GM12878 (cell line): ENCODE measurements around the gene SIRT2. TPM values are rescaled to one million over a fixed set of nuclear protein-coding genes. Genes with fewer than 3 reads are reported as not detected.
A peak's percentile ranks its signal among the peaks of the same experiment; 100 is the strongest.

Experiments
- IKZF1 ChIP-seq: fragments of 450-650 bp; conservative IDR thresholded peaks from 2 replicates; pipeline ENCODE4 v1.6.1; 2017; ENCODE audit warnings: antibody characterized with exemption, mild to moderate bottlenecking
- IKZF2 ChIP-seq, 2 experiments: fragments of 450-650 bp; IDR thresholded peaks; 2 replicates each; pipeline ENCODE4 v1.6.1; 2017; ENCODE audit warnings: mild to moderate bottlenecking in 2 of 2, moderate library complexity in 2 of 2
- MAX ChIP-seq: IDR thresholded peaks from 2 replicates; pipeline ENCODE4 v1.6.1; 2012; ENCODE audit warnings: low read depth, low read length, improper control_type of control experiment
- MLLT1 ChIP-seq: fragments of 450-650 bp; IDR thresholded peaks from 2 replicates; pipeline ENCODE4 v1.6.1; 2016; ENCODE audit warnings: mild to moderate bottlenecking
- MYB ChIP-seq: fragments of 150-350 bp; IDR thresholded peaks from 2 replicates; pipeline ENCODE4 v1.6.1; 2014; ENCODE audit warnings: mild to moderate bottlenecking, low read depth, low read length, borderline replicate concordance
- RELB ChIP-seq: fragments of 450-650 bp; IDR thresholded peaks from 2 replicates; pipeline ENCODE4 v1.6.1; 2017; ENCODE audit warnings: low read depth, mild to moderate bottlenecking, moderate library complexity
- SMARCA5 ChIP-seq: fragments of 450-650 bp; IDR thresholded peaks from 2 replicates; pipeline ENCODE4 v1.6.1; 2017; ENCODE audit warnings: mild to moderate bottlenecking
- SREBF2 ChIP-seq: IDR thresholded peaks from 2 replicates; pipeline ENCODE4 v1.6.1; 2012; ENCODE audit warnings: mild to moderate bottlenecking, low read length
- SRF ChIP-seq, 2 experiments: IDR thresholded peaks; 2 replicates each; pipeline ENCODE4 v1.6.1; 2011; ENCODE audit warnings: low read depth in 2 of 2, low read length in 2 of 2, mild to moderate bottlenecking in 1 of 2, moderate library complexity in 1 of 2
- YBX1 ChIP-seq: fragments of 450-650 bp; IDR thresholded peaks from 2 replicates; pipeline ENCODE4 v1.6.1; 2016; ENCODE audit warnings: antibody characterized with exemption
- ZNF217 ChIP-seq: fragments of 450-650 bp; IDR thresholded peaks from 2 replicates; pipeline ENCODE4 v1.6.1; 2017; ENCODE audit warnings: antibody characterized with exemption, mild to moderate bottlenecking
- ZNF592 ChIP-seq: fragments of 450-650 bp; IDR thresholded peaks from 2 replicates; pipeline ENCODE4 v1.6.1; 2017; ENCODE audit warnings: mild to moderate bottlenecking, moderate library complexity
- ZNF687 ChIP-seq: fragments of 450-650 bp; IDR thresholded peaks from 2 replicates; pipeline ENCODE4 v1.6.1; 2017; ENCODE audit warnings: mild to moderate bottlenecking, moderate library complexity
- polyA plus RNA-seq, 11 experiments: library from polyadenylated mRNA; depleted of rRNA in 4 of 11; unstranded in 6 of 11; stranded (reverse) in 5 of 11; fragments of >200 nt; fragmentation: Nextera tagmentation in 4 of 11; fragmentation: Illumina TruSeq in 1 of 11; extraction: Ambion mirVana in 4 of 11; extraction: Trizol in 1 of 11; gene quantifications; 1 replicate in 1 of 11; 2 replicates in 10 of 11; pipeline versions ENCODE4 v1.2.1 to v1.2.3, GENCODE V29; 2011 to 2016; ENCODE audit warnings: inconsistent platforms in 2 of 11, missing spikeins in 2 of 11, low read depth in 1 of 11
- total RNA-seq, 4 experiments: library from RNA; depleted of rRNA in 3 of 4; stranded (reverse); fragments of >200 nt in 3 of 4; fragmentation: Illumina TruSeq in 1 of 4; extraction: Trizol in 1 of 4; gene quantifications; 2 replicates each; pipeline versions ENCODE4 v1.2.1 to v1.2.3, GENCODE V29; 2013 to 2021

The SIRT2 gene
- total and polyA plus RNA-seq, 10 of the 15 experiments (the other 5 are each of a cell fraction or from before 2014, with no cell fraction given), result 1.4 to 38.7 (median 24.1) TPM

GRCh38 chr19:38877781-38878574 lies 21.4 kb downstream of the SIRT2 start, which contains the start of gene RINL (continued):
- TF ChIP-seq SMARCA5 (no peak), RELB (no peak; the same call in 1 of the 2 replicates), ZNF687 (peak; percentile 84; the same call in 1 of the 2 replicates), MLLT1 (peak; percentile 60; the same call in 1 of the 2 replicates), IKZF2 (IDR thresholded peaks at IDR 0.05) (peak; percentile 40 to 44; a peak in 1 of 4 replicates), SREBF2 (no peak), YBX1 (no peak), MYB (no peak), MAX (no peak), IKZF1 (peak; percentile 71), SRF (IDR thresholded peaks at IDR 0.05; ENCODE audit: low read depth in 2 of 2, low read length in 2 of 2) (no peak), ZNF592 (no peak), ZNF217 (no peak)
